HG03139 (cell line): ENCODE results near the gene SSC4D.
A peak's percentile ranks its signal among the peaks of the same experiment; 100 is the strongest.
"Not testable (repeated sequence)": the region's sequence is repeated elsewhere in the genome, so short reads cannot be mapped to it uniquely, and the experiment has no call there.

ENCODE experiments used
- ATAC-seq: cut with Tn5 transposase; IDR thresholded peaks from one replicate; pipeline ENCODE4 v1.9.1; 2021; ENCODE audit not compliant: unreplicated experiment

SSC4D gene

DNA sequence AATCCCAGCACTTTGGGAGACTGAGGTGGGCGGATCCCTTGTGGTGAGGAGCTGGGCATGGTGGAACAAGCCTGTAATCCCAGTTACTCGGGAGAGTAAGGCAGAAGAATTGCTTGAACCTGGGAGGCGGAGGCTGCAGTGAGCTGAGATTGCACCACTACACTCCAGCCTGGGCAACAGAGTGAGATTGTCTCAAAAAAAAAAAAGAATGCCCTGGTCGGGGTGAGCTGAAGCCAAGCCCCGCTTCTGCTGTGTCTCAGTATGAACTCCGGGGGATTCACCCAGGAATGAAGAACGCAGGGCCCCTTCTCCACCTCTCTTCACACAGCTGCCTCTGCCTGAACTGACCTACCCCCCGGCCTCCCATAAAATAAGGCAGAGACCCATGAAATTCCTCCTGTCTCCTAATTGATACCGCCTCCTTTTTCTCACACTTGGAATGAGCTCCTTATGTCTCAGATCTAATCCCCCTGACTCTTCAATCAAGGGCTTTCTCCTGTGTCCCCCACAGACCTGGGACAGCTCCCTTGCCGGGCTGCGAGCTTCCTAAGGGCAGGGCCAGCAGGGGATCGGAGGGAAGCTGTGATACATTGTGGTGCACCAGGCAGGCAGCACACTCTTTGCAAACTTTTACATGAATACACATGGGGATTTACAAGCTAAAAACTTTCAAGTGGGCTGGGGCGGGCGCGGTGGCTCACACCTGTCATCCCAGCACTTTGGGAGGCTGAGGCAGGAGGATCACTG lies 14.3 kb upstream of the SSC4D start:
- no peak for ATAC-seq

DNA sequence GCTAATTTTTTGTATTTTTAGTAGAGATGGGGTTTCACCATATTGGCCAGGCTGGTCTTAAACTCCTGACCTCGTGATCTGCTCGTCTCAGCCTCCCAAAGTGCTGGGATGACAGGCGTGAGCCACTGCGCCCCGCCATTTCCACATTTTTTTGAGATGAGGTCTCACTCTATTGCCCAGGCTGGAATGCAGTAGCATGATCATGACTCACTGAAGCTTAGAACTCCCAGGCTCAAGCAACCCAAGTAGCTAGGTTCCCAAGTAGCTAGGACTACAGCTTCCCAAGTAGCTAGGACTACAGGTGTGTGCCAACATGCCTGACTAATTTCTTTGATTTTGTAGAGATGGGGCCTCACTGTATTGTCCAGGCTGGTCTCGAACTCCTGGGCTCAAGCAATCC lies 11.6 kb upstream of the SSC4D start:
- ATAC-seq: not testable (repeated sequence)

DNA sequence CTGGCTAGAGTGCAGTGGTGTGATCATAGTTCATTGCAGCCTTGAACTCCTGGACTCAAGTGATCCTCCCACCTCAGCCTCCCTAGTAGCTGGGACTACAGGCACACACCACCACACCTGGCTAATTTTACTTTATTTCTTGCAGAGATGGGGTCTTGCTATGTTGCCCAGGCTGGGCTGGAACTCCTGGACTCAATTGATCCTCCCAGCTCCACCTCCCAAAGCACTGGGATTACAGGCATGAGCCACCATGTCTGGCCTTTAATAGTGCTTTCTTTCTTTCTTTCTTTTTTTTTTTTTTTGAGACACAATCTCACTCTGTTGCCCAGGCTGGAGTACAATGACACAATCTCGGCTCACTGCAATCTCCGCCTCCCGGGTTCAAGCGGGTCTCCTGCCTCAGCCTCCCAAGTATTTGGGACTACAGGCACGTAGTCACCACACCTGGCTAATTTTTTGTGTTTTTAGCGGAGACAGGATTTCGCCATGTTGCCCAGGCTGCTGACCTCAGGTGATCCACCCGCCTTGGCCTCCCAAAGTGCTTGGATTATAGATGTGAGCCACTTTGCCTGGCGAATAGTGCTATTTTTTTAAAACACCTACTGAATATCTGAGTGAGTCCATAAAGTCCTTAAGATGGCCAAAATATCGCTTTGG lies 8.3 kb upstream of the SSC4D start:
- ATAC-seq: not testable (repeated sequence)

DNA sequence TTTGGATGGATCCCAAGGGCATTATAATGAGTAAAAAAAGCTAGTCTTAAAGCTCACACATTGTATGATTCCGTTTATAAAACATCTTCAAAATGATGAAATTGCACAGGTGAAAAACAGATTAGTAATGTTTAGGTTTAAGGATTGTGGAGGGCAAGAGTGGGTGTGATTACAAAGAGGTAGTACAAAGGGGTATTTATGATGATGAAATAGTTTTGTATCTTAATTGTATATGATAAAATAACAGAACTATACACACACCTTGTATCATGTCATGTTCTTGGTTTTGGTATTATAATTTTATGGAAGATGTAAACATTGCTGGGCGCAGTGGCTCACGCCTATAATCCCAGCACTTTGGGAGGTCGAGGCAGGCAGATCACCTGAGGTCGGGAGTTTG lies 2.8 kb upstream of the SSC4D start:
- ATAC-seq: no peak

DNA sequence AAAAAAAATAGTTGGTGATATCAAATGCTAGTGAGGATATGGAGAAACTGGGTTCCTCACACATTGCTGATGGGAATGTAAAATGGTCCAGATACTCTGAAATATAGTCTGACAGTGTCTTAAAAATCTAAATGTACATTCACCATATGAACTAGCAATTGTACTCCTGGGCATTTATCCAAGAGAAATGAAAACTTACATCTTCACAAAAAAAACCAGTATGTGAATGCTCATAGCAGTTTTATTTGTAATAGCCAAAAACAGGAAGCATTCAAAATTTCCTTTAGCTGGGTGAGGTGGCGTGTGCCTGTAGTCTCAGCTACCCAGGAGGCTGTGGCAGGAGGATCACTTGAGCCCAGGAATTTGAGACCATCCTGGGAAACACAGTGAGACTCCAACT lies 2.1 kb upstream of the SSC4D start:
- no peak for ATAC-seq

DNA sequence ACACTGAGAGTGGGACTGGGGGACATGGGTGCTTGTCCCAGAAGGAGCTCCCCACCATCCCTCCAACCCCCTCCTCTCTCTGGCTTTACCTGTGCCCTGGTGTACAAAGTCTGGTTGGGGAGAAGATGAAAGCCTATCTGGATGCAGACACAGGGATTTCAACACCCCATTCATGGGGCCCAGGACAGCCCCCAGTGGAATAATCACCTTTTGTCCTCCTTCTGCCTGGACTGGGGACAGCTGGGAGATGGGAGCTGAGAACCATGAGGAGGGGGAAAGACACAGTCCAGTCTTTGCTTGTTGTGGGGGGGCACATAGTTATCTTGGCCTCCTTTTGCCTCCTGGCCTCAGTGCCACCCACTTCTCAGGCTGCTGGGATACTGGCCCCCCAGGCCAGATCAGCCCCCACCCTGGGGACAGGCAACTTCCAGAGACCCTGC lies 1.4 kb downstream of the SSC4D start:
- ATAC-seq: no peak

DNA sequence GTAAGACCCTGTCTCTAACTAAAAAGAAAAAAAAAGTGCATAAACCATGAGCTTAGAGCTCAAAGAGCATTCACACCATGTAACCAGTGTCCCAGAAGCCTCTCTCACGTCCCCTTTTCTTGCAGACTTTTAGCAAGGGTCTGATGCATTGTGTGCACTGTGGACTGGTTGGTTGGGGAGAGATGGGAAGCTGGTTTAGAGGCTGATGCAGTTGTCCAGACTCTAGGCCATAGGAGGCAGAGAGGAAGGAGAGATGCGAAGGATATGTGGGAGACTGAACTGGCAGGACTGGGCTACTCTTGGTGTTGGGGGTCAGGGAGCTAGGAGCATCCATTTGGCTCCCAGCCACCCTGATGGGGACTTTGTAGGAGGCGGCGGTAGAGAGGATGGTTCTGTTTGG lies 1.8 kb downstream of the SSC4D start:
- no peak for ATAC-seq

DNA sequence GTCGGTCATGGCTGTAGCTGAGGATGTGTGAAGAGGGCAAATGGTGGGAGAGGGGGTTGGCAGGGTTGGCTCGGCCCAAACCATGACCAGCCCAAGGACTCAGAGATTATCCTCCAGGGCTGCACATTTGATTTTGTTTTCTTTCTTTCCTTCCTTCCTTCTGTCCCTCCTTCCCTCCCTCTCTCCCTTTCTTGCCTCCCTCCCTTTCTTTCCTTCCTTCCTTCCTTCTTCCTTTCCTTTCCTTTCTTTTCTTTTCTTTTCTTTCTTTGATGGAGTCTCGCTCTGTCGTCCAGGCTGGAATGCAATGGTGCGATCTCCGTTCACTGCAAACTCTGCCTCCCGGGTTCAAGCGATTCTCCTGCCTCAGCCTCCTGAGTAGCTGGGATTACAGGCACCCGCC lies 3.8 kb downstream of the SSC4D start:
- ATAC-seq: no peak

DNA sequence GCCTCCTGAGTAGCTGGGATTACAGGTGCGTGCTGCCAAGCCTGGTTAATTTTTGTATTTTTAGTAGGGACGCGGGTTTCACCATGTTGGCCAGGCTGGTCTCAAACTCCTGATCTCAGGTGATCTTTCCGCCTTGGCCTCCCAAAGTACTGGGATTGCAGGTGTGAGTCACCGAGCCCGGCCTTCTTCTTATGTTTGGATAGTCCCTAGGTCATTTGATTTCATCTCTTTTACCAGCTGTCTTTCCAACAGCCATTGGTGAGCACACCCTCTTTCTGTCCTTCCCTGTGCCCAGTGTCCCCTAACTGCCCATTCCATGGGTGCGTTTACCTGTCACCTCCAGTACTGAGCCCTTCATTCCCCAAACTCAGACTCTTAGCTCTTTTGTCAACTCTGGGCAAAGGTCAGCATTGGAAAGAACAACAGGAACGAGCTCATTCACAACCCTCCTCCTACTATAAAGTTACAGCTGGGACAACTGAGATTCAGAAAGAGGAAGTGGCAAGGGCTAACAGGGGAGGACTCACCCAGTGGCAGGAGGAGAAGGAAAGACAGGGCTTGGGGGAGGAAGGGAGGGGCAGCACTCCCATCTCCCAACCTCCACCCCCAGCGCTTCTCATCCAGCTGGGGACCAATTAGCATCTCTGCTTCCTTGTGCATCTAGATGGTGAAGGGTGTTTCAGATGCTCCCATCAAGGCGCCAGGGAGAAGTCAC lies 5.6 kb downstream of the SSC4D start:
- ATAC-seq: no peak

DNA sequence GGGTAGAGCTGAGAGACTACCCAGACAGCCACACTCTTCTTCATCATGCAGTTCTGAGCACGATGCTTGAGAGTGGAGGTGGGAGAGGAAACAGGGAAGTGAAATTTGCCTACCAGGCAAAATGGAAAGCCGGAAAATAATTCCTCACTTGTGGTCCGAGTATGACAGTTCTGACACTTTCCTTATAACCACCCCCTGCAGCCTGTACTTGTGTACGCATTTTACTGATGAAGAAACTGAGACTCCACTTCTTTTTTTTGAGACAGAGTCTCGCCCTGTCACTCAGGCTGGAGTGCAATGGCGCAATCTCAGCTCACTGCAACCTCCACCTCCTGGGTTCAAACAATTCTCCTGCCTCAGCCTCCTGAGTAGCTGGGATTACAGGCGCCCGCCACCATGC lies 6.4 kb downstream of the SSC4D start:
- not testable (repeated sequence) for ATAC-seq

DNA sequence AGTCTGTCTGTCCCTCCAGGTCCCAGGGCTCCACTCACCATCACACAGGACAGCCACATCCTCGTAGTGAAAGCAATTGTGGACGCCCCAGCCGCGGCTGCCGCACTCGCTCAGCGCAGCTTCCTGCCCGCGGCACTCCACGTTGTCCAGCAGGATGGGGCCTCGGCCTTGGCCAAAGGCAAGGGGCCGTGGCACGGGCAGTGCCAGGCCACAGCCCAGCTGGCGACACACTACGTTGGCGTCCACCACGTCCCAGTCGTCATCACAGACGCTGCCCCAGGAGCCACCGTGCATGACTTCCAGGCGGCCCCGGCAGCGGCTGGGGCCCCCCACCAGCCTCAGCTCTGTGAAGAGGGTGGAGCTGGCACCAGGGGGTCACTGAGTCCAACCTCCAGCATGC lies 9.2 kb downstream of the SSC4D start:
- no peak for ATAC-seq

DNA sequence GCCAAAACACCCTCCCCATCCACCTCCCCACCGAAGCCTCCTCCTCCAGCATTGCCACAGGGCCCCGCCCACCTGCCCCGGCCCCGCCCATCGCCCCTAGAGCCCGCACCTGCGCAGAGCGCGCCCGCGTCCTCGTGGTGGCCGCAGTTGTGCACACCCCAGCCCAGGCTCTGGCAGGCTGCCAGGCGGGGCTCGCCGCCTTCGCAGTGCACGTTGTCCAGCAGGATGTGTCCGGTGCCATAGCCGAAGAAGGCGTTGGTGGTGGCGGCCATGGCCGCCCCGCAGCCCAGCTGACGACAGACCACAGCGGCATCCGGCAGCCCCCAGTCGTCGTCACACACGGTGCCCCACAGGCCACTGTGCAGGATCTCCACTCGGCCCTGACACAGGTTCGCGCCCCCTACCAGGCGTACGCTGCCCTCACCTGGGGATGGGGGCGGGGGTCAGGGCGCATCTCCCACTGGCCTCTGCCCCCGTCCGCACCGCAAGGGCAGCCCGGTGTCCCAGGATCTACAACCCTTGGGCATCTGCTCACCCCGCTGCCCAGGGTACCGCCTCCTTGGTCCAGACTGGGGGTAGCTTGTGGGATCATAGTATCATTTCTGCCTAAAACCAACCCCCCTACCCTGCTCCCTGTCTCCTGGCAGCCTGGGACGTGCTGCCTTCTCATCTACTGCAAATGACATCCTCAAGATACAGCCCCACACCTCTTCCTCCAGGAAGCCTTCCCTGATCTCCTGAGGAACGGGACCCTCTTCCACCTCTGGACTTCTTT lies 11.9 kb downstream of the SSC4D start:
- ATAC-seq: peak; percentile 40

DNA sequence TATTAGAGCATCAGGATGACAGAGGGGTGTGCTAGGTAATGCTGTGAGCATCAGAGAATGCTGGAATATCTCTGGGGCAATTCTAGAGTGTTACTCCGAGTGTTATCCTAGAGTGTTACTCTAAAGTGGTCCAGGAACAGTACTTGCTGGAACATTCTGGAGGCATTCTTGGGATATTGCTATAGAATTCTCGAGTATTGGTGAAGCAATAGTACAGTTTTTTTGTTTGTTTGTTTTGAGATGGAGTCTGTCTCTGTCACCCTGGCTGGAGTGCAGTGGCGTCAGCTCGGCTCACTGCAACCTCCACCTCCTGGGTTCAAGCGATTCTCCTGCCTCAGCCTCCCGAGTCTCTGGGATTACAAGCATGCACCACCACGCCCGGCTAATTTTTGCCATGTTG lies 12.6 kb downstream of the SSC4D start:
- ATAC-seq: no peak

DNA sequence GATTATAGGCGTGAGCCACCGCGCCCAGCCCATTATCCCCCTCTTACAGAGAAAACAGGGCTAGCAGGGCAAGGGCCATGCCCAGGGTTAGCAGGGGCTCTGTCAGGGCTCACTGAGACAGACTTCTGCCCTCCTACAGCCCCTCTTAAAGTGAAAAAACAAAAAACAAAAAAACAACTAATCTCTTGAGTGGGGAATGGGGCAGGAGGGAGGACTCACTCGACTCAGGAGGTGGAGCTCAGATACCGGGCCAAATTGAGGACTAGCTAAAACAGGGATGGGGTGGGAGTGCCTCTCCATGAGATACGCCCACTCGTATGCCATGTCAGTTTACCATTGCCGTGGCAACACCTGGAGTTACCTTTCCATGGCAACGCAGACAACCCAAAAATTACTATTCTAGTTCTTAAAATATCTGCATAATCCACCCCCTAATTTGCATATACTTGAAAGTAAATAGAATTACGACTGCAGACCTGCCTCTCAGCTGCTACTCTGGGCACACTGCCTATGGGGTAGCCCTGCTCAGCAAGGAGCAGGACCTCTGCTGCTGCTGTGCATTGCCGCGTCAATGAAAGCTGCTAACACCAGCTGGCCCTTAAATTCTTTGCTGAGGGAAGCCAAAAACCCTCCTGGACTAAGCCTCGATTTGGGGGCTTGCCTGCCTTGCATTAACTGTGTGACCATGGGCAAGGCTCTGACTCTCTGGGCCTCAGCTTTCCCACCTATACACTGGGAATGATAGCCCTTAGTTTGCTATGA lies 13.4 kb downstream of the SSC4D start:
- ATAC-seq: no peak

DNA sequence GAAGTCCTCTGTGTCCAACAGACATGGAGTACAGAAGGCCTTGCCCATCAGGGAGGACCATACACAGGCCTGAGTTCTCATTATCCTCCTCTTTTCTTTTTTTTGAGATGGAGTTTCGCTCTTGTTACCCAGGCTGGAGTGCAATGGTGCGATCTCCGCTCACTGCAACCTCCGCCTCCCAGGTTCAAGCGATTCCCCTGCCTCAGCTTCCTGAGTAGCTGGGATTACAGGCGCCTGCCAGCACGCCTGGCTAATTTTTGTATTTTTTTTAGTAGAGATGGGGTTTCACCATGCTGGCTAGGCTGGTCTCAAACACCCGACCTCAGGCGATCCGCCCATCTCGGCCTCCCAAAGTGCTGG lies 13.9 kb downstream of the SSC4D start:
- ATAC-seq: not testable (repeated sequence)

DNA sequence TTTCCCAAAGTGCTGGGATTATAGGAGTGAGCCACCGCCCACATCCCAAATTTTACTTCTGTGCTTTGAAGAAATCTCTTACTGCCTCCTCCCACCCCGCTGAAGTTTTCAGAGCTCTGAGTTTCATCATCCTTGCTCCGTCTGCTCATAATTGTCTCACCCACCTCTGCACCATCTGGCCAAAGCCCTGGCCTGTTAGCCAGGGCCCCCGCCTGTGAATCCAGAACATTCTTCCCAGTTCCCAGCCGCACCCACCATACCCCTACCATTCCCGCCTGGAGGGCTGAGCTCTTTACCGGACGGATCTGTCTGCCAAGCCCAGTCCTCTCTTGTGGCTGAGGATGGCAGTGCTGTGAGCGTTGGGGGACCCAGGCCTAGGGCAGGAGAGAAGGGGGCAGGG lies 14.5 kb downstream of the SSC4D start:
- no peak for ATAC-seq

DNA sequence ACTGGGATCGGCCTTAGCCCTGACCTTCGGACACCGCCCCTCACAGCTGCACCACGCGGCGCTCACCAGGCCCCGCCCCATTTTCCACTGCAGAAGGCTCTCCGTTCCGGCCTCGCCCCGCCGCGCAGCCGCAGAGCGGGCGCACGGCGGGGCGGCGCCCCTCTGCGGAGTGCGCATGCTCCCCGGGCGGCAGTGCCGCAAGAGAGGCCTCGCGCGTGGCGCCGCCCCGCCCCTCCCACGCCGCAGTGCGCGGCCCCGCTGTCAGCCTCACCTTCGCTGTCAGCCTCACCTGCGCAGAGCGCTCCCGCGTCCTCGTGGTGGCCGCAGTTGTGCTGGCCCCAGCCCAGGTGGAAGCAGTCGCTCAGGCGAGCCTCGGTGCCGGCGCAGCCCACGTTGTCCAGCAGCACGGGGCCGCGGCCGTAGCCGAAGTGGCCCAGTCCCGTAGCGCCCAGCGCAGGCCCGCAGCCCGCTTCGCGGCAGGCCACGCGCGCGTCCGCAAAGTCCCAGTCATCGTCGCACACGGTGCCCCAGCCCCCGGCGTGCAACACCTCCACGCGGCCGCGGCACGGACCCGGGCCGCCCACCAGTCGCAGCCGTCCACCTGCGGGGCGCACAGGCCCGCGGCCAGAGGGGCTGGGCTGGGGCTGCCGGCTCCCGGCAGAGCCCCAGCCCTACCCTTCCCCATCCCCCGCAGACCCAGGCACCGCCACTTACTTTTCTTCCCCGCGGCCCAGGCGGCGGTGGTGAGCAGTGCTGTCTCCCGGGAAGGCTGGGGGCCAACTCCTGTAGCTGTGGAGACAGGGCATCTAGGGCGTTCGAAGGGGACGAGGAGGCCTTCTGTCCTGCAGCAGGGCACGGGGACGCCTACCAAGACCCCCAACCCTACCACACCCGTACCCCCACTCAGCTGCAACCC lies 16.1 kb downstream of the SSC4D start:
- peak; percentile 81 for ATAC-seq

DNA sequence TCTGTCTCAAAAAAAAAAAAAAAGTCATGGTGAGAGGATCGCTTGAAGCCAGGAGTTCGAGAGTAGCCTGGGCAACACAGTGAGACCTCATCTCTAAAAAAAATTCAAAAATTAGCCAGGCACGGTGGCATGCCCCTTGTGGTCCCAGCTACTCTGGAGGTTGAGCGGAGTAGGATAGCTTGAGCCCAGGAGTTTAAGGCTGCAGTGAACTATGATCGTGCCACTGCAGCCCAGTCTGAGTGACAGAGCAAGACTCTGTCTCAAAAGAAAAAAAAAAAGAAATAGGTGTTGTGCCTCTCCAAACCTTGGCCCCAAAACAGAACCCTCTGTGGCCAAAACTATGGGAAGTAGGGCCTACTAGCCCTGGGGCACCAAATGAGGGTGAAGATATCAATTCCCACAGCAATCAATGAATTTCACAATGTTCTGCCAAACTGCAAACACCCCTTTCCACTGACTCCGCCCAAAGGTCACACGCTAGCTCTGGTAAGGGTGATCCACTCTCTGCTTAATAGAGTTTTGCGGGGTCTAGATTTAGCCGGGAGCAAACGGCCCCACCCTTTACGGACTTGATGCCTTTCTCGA lies 16.9 kb downstream of the SSC4D start:
- no peak for ATAC-seq

DNA sequence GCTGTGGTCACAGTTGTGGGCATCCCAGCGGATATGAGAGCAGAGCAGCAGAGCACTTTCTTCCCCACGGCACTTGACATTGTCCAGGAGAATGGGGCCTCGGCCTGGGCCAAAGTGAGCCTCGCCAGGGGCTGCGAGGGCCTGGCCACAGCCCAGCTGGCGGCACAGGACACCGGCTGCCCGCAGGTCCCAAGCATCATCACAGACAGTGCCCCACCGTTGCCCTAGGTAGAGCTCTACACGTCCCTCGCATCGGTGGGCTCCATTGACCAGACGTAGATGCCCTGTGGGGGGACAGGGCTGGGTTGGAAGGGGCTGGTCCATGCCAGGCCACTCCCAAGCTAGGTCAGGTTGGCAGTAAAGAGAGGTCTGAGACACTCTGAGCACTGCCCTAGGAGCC lies 19.4 kb downstream of the SSC4D start:
- ATAC-seq: no peak
